IPS-15b (cell line): ENCODE data around the gene CPN1.

Experiments
- H3K27me3 ChIP-seq: one replicate; pipeline ENCODE4 v1.6.1; 2013; ENCODE audit warnings: low read length; ENCODE audit not compliant: control insufficient read depth, insufficient read depth
- H3K36me3 ChIP-seq: one replicate; pipeline ENCODE4 v1.6.1; 2013; ENCODE audit warnings: low read length; ENCODE audit not compliant: control insufficient read depth, insufficient read depth
- H3K4me1 ChIP-seq: one replicate; pipeline ENCODE4 v1.6.1; 2013; ENCODE audit warnings: mild to moderate bottlenecking, low read length; ENCODE audit not compliant: control insufficient read depth, insufficient read depth
- H3K4me3 ChIP-seq: one replicate; pipeline ENCODE4 v1.5.1; 2013; ENCODE audit warnings: low read depth, low read length
- H3K9ac ChIP-seq: one replicate; pipeline ENCODE4 v1.6.1; 2013; ENCODE audit warnings: low read depth, mild to moderate bottlenecking, low read length
- H3K9me3 ChIP-seq: one replicate; pipeline ENCODE4 v1.6.1; 2013; ENCODE audit warnings: mild to moderate bottlenecking, low read length; ENCODE audit not compliant: control insufficient read depth, insufficient read depth

The CPN1 gene

GRCh38 chr10:100006243-100006886, 75.3 kb downstream of the CPN1 start:
- H3K9ac ChIP-seq: no peak overlapping the region
- peaks cover 7% of the 10 kb centered on the region for H3K4me1 ChIP-seq
- no peak overlapping the region for H3K4me3 ChIP-seq

DNA sequence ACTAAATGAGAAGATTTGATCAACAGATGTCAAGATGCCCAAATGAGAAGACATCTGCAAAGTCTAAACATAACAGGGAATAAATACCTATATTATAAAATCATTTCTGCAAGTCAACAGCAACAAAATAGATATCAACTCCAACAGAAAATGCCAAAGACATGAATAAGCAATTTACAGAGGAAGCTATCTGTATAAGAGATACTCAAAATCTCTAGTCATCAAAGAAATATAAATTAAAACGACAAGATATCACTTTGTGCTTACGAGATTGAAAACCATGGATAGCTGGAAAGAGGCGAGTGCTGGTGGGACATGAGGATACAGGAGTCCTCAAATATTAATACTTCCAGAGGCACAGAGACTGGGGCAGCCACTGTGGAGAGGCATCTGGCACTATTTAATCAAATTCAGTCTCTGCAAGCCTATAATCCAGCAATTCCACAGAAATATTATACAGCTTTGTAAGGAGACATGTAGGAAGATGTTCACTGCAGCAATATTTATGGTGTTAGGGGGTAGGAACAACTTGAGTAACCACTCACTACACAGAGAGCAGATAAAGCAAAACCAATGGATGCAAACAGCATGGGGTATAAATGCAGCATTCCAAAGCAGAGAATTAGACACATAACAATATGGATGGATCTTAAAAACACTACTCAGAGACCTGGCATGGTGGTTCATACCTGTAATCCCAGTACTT, 76.7 kb downstream of the CPN1 start:
- Histone ChIP-seq H3K27me3 (no peaks in the 10 kb centered on the region), H3K36me3 (no peaks in the 10 kb centered on the region), H3K9me3 (no peaks in the 10 kb centered on the region), H3K4me3 (no peak overlapping the region), H3K4me1 (peaks cover 7% of the 10 kb centered on the region), H3K9ac (no peak overlapping the region)

More at GRCh38 chr10:100006243-100006886, 75.3 kb downstream of the CPN1 start:
- Histone ChIP-seq H3K27me3 (peaks cover 9% of the 10 kb centered on the region), H3K36me3 (no peaks in the 10 kb centered on the region), H3K9me3 (no peaks in the 10 kb centered on the region)

GRCh38 chr10:100000109-100000644, 81.5 kb downstream of the CPN1 start:
- Histone ChIP-seq H3K9me3 (no peaks in the 10 kb centered on the region), H3K36me3 (no peaks in the 10 kb centered on the region), H3K9ac (no peak overlapping the region), H3K27me3 (no peaks in the 10 kb centered on the region), H3K4me3 (no peak overlapping the region), H3K4me1 (peaks cover 4% of the 10 kb centered on the region)

GRCh38 chr10:99999319-100000108, 82.2 kb downstream of the CPN1 start:
- Histone ChIP-seq H3K4me3 (no peak overlapping the region), H3K36me3 (no peaks in the 10 kb centered on the region), H3K27me3 (no peaks in the 10 kb centered on the region), H3K4me1 (peaks cover 4% of the 10 kb centered on the region), H3K9ac (no peak overlapping the region), H3K9me3 (no peaks in the 10 kb centered on the region)

DNA sequence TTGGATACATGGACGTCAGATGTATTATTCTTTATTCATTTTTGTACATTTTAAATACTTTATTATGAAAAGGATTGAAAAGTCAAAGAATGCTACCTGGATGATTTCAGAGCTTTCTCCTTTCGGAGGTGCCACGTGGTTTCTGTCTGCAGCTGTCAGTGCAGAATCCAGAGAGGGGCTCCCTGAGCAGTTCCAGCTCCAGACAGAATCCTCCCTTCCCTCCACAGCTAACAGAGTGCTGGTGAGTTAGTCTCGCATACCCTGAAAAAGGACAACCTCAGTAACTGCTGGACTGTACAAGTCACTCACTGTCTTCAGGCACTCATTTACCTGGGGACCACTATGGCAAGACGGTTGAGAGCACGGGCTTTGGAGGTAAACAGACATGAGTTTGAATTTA, 82.8 kb downstream of the CPN1 start:
- H3K9me3 ChIP-seq: no peaks in the 10 kb centered on the region
- no peaks in the 10 kb centered on the region for H3K27me3 ChIP-seq
- H3K4me1 ChIP-seq: peaks cover 4% of the 10 kb centered on the region
- H3K9ac ChIP-seq: no peak overlapping the region
- no peaks in the 10 kb centered on the region for H3K36me3 ChIP-seq
- no peak overlapping the region for H3K4me3 ChIP-seq

GRCh38 chr10:99996671-99997648, 84.7 kb downstream of the CPN1 start:
- Histone ChIP-seq H3K36me3 (no peaks in the 10 kb centered on the region), H3K4me1 (peaks cover 4% of the 10 kb centered on the region), H3K4me3 (no peak overlapping the region)

DNA sequence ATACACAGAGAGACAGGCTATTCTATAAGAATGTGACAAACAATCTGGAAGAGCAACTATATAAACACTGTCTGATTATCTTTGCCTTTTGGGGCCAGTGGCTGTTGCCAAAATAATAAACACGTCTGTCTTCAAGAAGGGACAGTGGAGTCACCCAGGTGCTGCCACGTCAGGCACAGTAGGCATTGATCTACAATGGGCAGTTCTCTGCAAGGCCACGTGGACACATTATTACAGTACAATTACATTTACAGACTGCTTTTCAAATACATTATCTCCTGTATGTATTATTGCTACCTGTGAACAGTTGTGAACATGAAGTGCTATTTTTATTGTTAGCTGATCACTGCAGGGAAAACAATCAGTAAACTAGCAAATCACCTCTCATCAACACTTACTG, 86.0 kb downstream of the CPN1 start:
- peaks cover 4% of the 10 kb centered on the region for H3K4me1 ChIP-seq
- no peak overlapping the region for H3K4me3 ChIP-seq
- no peaks in the 10 kb centered on the region for H3K36me3 ChIP-seq

More at GRCh38 chr10:99996671-99997648, 84.7 kb downstream of the CPN1 start:
- Histone ChIP-seq H3K27me3 (no peaks in the 10 kb centered on the region), H3K9ac (no peak overlapping the region), H3K9me3 (no peaks in the 10 kb centered on the region)

DNA sequence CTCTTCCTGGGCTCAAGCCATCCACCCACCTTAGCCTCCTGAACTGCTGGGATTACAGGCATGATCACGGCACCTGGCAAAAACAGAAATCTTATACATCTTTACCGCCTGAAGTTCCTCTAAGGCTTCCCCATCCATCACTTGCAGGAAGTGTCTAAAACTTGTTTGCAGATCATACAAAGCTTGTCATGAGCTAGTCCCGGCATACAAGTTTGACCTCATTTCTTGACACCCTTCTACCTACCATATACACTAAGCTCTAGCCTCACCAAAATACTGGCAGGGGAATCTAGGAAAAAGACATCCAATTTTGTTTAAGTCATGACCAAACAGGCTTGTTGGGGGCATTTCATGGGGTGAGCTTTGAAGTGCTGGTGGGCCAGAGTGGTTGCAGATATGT, 86.4 kb downstream of the CPN1 start:
- H3K9me3 ChIP-seq: no peaks in the 10 kb centered on the region
- no peaks in the 10 kb centered on the region for H3K36me3 ChIP-seq
- H3K4me1 ChIP-seq: peaks cover 4% of the 10 kb centered on the region
- H3K9ac ChIP-seq: no peak overlapping the region
- no peaks in the 10 kb centered on the region for H3K27me3 ChIP-seq
- no peak overlapping the region for H3K4me3 ChIP-seq

More for the DNA sequence above, 86.0 kb downstream of the CPN1 start:
- Histone ChIP-seq H3K9me3 (no peaks in the 10 kb centered on the region), H3K27me3 (no peaks in the 10 kb centered on the region), H3K9ac (no peak overlapping the region)

DNA sequence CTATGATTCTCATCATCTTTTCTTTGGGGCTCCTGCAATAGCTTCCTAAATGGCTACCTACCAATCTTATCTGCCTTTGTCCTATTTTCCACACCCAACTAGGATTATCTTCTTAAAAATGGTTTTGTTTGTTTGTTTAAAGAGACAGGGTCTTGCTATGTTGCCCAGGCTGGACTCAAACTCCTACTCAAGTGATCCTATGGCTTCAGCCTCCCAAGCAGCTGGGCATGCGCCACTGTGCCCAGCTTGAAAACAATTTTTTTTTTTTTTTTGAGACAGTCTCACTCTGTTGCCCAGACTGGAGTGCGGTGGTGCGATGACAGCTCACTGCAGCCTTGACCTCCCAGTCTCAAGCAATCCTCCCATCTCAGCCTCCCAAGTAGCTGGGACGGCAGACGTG, 86.9 kb downstream of the CPN1 start:
- H3K4me1 ChIP-seq: peaks cover 4% of the 10 kb centered on the region
- no peaks in the 10 kb centered on the region for H3K9me3 ChIP-seq
- H3K9ac ChIP-seq: no peak overlapping the region
- H3K4me3 ChIP-seq: no peak overlapping the region
- no peaks in the 10 kb centered on the region for H3K27me3 ChIP-seq
- no peaks in the 10 kb centered on the region for H3K36me3 ChIP-seq

DNA sequence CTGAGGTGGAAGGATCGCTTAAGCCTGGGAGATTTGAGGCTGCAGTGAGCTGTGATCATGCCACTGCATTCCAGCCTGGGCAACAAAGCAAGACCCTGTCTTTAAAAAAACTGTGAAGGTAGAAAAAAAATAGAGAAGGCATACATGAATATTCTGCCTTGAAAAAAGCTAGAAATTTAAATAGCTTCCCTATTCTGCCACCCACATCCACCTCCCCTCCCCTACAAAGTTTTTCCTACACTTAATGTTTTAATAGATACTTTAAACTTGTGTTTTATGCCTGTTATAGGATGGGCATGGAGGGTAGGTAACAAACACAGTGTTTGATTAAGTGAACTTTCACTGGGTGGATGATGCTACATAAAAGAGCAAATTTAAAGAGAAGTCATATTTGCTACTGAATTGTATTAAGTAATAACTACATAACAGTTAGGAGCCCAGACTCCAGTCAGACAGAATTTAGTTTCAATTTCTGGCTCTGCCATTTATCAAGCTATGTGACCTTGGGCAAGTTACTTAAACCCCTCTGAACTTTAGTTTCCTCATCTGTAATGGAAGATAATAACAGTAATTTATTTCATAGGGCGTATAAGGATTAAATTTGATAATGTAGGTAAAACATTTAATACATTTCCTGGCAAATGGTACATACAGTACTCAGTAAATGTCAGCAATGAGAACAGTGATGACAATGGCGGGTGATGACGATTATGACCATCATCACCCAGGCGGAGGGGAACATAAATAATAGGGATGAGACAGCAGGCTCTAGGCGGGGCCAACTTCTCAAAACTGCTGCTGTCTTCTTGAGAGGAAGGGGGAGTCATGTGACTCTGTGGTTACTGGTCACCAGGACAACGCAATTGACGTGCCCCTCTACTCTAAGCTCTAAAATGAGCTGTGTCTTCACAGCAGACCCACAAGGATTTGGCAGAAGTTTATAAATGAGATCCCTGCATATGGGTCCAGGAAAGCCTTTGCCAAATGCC, 87.7 kb downstream of the CPN1 start:
- no peak overlapping the region for H3K4me3 ChIP-seq

More for the DNA sequence above, 87.7 kb downstream of the CPN1 start:
- Histone ChIP-seq H3K27me3 (no peaks in the 10 kb centered on the region), H3K9ac (no peak overlapping the region), H3K9me3 (no peaks in the 10 kb centered on the region), H3K4me1 (peaks cover 4% of the 10 kb centered on the region), H3K36me3 (no peaks in the 10 kb centered on the region)
